GM18511 (cell line): ENCODE results near the gene FAM3A.

Source experiments
- ATAC-seq: cut with Tn5 transposase; IDR thresholded peaks from one replicate; pipeline ENCODE4 v1.9.1; 2021; ENCODE audit warnings: mild to moderate bottlenecking, moderate library complexity; ENCODE audit not compliant: unreplicated experiment

Gene FAM3A

GRCh38 chrX:154481911-154482601 is 34.0 kb downstream of the FAM3A start:
- ATAC-seq: no peak

- no peak for ATAC-seq
These were observed 34.8 kb downstream of the FAM3A start for GRCh38 chrX:154481195-154481594.

- ATAC-seq: peak; percentile 86
These were observed 37.1 kb downstream of the FAM3A start, which contains the start of gene LAGE3 for GRCh38 chrX:154478728-154479622. LAGE3 (minus strand) TSS chrX:154479281; CDS start chrX:154478915, 366 bp downstream.

- ATAC-seq: no peak
These were observed 38.0 kb downstream of the FAM3A start for GRCh38 chrX:154477891-154478477.

- no peak for ATAC-seq
These were observed 39.2 kb downstream of the FAM3A start for GRCh38 chrX:154476821-154477220.

- ATAC-seq: no peak
These were observed 42.3 kb downstream of the FAM3A start for GRCh38 chrX:154473683-154474082.

- no peak for ATAC-seq
These were observed 43.1 kb downstream of the FAM3A start for GRCh38 chrX:154472685-154473632.

GRCh38 chrX:154471839-154472684 is 44.0 kb downstream of the FAM3A start:
- no peak for ATAC-seq

- ATAC-seq: no peak
These were observed 45.0 kb downstream of the FAM3A start for GRCh38 chrX:154470914-154471568.

GRCh38 chrX:154470434-154470833 is 45.6 kb downstream of the FAM3A start:
- no peak for ATAC-seq

GRCh38 chrX:154469880-154470279 is 46.2 kb downstream of the FAM3A start:
- no peak for ATAC-seq

- no peak for ATAC-seq
These were observed 46.9 kb downstream of the FAM3A start for GRCh38 chrX:154469114-154469513.

GRCh38 chrX:154468217-154468616 is 47.8 kb downstream of the FAM3A start:
- no peak for ATAC-seq

GRCh38 chrX:154467556-154467955 is 48.5 kb downstream of the FAM3A start:
- ATAC-seq: no peak

- no peak for ATAC-seq
These were observed 49.1 kb downstream of the FAM3A start for GRCh38 chrX:154466907-154467306.

- no peak for ATAC-seq
These were observed 50.0 kb downstream of the FAM3A start for GRCh38 chrX:154466036-154466435.

- ATAC-seq: no peak
These were observed 50.4 kb downstream of the FAM3A start for GRCh38 chrX:154465601-154466000.

- no peak for ATAC-seq
These were observed 51.1 kb downstream of the FAM3A start for GRCh38 chrX:154464806-154465365.
